Body of pancreas (tissue), 4 donors: ENCODE measurements around the gene PALS1.

Source experiments
- POLR2A ChIP-seq, 3 donors: fragments of 450-650 bp; IDR thresholded peaks; one replicate each; pipeline ENCODE4 v1.6.1; 2016; ENCODE audit warnings: antibody characterized with exemption in 3 of 3, mild to moderate bottlenecking in 2 of 3
- TF ChIP-seq, protein P1 (sequence below), 7 experiments: fragments of 450-650 bp in 4 of 7; fragments of 200-600 bp in 3 of 7; sonication (generic) in 3 of 7; IDR thresholded peaks; one replicate each; pipeline ENCODE4 v1.5.1; 2016 to 2019; ENCODE audit warnings: antibody characterized with exemption in 7 of 7

DNA sequence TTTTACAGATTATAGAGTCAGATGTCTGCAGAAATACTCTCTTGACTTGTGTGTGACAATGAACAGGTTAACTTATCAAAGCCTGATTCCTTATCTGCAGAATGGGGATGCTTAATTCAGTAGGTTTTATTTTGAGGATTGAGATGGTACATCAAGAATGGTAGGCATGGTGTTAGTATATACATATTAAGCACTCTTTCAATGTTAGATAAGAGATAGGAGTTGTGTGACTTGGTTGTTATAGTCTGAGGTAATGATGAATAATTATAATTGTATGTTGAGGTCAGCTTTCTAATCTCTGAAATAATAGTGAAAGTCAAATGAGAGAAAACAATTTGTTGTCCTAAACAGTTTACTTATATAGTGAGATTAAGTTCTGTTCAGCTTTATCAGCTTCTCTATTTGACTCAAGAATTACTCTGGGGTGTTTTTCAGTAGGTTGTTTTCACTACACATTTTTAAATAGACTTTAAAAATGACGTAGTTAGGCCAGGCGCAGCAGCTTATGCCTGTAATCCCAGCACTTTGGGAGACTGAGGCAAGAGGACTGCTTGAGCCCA lies 11.9 kb downstream of the PALS1 start:
- TF ChIP-seq, protein P1, sequence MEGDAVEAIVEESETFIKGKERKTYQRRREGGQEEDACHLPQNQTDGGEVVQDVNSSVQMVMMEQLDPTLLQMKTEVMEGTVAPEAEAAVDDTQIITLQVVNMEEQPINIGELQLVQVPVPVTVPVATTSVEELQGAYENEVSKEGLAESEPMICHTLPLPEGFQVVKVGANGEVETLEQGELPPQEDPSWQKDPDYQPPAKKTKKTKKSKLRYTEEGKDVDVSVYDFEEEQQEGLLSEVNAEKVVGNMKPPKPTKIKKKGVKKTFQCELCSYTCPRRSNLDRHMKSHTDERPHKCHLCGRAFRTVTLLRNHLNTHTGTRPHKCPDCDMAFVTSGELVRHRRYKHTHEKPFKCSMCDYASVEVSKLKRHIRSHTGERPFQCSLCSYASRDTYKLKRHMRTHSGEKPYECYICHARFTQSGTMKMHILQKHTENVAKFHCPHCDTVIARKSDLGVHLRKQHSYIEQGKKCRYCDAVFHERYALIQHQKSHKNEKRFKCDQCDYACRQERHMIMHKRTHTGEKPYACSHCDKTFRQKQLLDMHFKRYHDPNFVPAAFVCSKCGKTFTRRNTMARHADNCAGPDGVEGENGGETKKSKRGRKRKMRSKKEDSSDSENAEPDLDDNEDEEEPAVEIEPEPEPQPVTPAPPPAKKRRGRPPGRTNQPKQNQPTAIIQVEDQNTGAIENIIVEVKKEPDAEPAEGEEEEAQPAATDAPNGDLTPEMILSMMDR (IDR thresholded peaks at IDR 0.05), result no peak
- TF ChIP-seq POLR2A (IDR thresholded peaks at IDR 0.05), result no peak
